Ishikawa (cell line): ENCODE data around the gene VASN.

Experiments used
- CEBPB ChIP-seq: IDR thresholded peaks from 2 replicates; pipeline ENCODE4 v1.6.1; 2012
- CREB1 ChIP-seq: IDR thresholded peaks from 2 replicates; pipeline ENCODE4 v1.6.1; 2012; ENCODE audit warnings: low read depth
- EP300 ChIP-seq: IDR thresholded peaks from 2 replicates; pipeline ENCODE4 v1.6.1; 2012; ENCODE audit warnings: borderline replicate concordance
- NFIC ChIP-seq: IDR thresholded peaks from 2 replicates; pipeline ENCODE4 v1.6.1; 2012
- RAD21 ChIP-seq: IDR thresholded peaks from 2 replicates; pipeline ENCODE4 v1.6.1; 2012; ENCODE audit warnings: low read depth
- TAF1 ChIP-seq: IDR thresholded peaks from 2 replicates; pipeline ENCODE4 v1.6.1; 2012; ENCODE audit warnings: low read depth, mild to moderate bottlenecking
- ZBTB7A ChIP-seq: IDR thresholded peaks from 2 replicates; pipeline ENCODE4 v1.6.1; 2012; ENCODE audit warnings: low read depth
- TF ChIP-seq, protein P1 (sequence below): IDR thresholded peaks from 2 replicates; pipeline ENCODE4 v1.6.1; 2012

DNA sequence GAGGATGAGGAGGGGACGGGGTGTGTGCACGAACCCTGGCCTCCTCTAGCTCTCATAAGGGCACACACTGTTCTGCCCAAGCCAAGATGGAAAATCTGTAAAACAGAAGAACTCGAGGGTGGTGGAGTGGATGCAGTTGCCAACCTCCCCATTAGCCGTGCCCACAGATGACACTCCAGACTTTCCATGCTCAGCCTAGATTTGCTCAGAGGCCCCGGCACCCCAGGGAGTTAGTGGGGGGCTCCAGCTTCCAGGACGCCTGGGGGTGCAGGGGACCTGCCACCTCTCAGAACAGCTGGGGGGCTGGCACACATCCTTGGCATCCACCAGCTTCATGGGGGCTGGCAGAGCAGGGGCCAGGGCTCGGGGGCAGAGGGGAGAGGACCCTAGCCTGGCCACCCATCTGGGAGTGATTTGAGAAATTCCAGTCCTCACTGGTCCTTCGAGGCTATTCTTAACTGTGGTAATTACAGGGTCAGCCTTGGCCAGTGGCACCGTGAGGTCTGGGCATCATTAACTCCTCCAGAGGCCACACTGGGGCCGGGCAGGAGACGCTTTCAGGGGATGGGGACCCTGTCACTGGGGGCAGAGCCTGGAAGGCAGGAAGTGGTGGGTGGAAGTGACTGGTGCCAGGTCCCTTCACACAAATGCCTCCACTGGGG lies 14.3 kb downstream of the VASN start:
- TF ChIP-seq, protein P1, sequence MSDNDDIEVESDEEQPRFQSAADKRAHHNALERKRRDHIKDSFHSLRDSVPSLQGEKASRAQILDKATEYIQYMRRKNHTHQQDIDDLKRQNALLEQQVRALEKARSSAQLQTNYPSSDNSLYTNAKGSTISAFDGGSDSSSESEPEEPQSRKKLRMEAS: no peak
- TF ChIP-seq ZBTB7A (no peak), EP300 (no peak), RAD21 (no peak), NFIC (no peak), CREB1 (no peak), CEBPB (no peak), TAF1 (no peak)
